Esophagus muscularis mucosa (tissue), 3 donors: ENCODE measurements around the gene AFAP1L1.

Source experiments
- POLR2A ChIP-seq: fragments of 450-650 bp; IDR thresholded peaks from one replicate; pipeline ENCODE4 v1.6.1; 2017; ENCODE audit warnings: antibody characterized with exemption, moderate library complexity, mild to moderate bottlenecking, low read depth
- TF ChIP-seq, protein P1 (sequence below), 3 experiments: fragments of 200-600 bp in 2 of 3; fragments of 450-650 bp in 1 of 3; sonication (generic) in 2 of 3; IDR thresholded peaks; one replicate each; pipeline ENCODE4 v1.5.1; 2017 to 2019; ENCODE audit warnings: antibody characterized with exemption in 3 of 3, mild to moderate bottlenecking in 2 of 3, moderate library complexity in 1 of 3

DNA sequence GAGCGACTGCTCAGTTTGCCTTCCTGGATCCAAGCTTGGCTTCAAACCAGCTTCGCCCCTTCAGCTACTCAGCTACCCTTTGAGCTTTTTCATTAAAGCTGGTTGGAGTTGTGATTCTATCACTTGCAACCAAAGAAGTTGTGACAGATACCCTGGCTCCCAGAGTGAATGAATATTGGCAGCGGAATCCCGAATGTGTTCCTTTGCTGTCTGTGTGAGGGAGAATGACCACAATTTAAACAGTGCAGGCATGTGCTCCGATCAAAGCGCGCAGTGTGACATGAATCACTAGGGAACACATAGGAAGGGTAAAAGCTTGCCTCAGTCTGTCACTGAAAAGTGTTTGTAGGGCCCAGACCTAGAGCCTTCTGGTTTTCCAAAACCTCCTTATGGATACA, 6.6 kb upstream of the AFAP1L1 start:
- TF ChIP-seq, protein P1, sequence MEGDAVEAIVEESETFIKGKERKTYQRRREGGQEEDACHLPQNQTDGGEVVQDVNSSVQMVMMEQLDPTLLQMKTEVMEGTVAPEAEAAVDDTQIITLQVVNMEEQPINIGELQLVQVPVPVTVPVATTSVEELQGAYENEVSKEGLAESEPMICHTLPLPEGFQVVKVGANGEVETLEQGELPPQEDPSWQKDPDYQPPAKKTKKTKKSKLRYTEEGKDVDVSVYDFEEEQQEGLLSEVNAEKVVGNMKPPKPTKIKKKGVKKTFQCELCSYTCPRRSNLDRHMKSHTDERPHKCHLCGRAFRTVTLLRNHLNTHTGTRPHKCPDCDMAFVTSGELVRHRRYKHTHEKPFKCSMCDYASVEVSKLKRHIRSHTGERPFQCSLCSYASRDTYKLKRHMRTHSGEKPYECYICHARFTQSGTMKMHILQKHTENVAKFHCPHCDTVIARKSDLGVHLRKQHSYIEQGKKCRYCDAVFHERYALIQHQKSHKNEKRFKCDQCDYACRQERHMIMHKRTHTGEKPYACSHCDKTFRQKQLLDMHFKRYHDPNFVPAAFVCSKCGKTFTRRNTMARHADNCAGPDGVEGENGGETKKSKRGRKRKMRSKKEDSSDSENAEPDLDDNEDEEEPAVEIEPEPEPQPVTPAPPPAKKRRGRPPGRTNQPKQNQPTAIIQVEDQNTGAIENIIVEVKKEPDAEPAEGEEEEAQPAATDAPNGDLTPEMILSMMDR (IDR thresholded peaks at IDR 0.05), result no peak
- TF ChIP-seq POLR2A, result no peak
